Neuron (in vitro differentiated cells): ENCODE results near the gene CUX1.
"Not testable (repeated sequence)": the region's sequence is repeated elsewhere in the genome, so short reads cannot be mapped to it uniquely, and the experiment has no call there.

Experiments
- H2AFZ ChIP-seq: one replicate; pipeline ENCODE4 v1.6.1; 2013; ENCODE audit warnings: low read depth, mild to moderate bottlenecking, inconsistent platforms, low read length, moderate library complexity
- H3K27me3 ChIP-seq: one replicate; pipeline ENCODE4 v1.6.1; 2013; ENCODE audit warnings: low read length; ENCODE audit not compliant: insufficient read depth
- H3K36me3 ChIP-seq: one replicate; pipeline ENCODE4 v1.6.1; 2013; ENCODE audit warnings: low read length; ENCODE audit not compliant: insufficient read depth
- H3K4me1 ChIP-seq: one replicate; pipeline ENCODE4 v1.6.1; 2013; ENCODE audit warnings: low read length; ENCODE audit not compliant: insufficient read depth
- H3K4me3 ChIP-seq: 2 replicates; pipeline ENCODE4 v1.5.1; 2013; ENCODE audit warnings: mild to moderate bottlenecking, low read length, moderate library complexity
- H3K9me3 ChIP-seq: one replicate; pipeline ENCODE4 v1.6.1; 2013; ENCODE audit warnings: low read length

CUX1 gene

DNA sequence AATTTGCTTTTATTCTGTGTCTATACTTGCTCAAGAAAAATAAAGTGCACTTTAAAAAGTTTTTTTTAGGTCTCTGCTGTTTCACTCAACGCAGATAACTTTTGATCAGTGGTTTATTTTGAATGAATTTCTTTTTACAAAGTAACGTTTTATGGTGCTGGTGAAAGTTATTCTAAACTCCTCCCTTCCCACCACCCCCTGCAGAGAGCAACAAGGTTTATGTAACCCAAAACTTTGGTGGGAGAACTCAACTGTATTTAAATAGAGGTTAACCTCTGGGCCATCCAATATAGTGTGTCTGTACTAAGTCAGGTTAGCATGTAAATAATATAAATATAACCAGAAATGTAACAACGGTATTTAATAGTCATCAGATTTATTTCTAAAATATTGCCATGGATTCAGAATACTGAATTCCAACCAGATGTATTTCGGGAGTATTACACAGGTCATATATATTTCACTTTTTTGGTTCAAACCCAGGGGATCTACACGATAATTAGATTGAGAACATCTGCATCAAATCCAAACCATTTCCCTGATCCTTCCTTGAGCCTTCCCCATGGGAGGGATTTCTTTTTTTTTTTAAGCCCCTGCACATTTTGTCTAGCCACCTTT is 3.9 kb upstream of the CUX1 start:
- no peak overlapping the region for H2AFZ ChIP-seq
- peaks cover 26% of the 10 kb centered on the region for H3K4me1 ChIP-seq
- no peak overlapping the region for H3K4me3 ChIP-seq
- peaks cover 17% of the 10 kb centered on the region for H3K27me3 ChIP-seq
- H3K9me3 ChIP-seq, result no peaks in the 10 kb centered on the region
- no peaks in the 10 kb centered on the region for H3K36me3 ChIP-seq

GRCh38 chr7:101814081-101814990 is 3.1 kb upstream of the CUX1 start:
- Histone ChIP-seq H3K36me3 (no peaks in the 10 kb centered on the region), H2AFZ (peak overlapping the region; percentile 90), H3K4me3 (peak overlapping the region; percentile 56), H3K27me3 (peaks cover 15% of the 10 kb centered on the region), H3K9me3 (no peaks in the 10 kb centered on the region), H3K4me1 (peaks cover 34% of the 10 kb centered on the region)

- H3K4me3 ChIP-seq, result peak overlapping the region; percentile 56
- H3K9me3 ChIP-seq, result no peaks in the 10 kb centered on the region
- no peaks in the 10 kb centered on the region for H3K36me3 ChIP-seq
- H2AFZ ChIP-seq, result peak overlapping the region; percentile 90
- peaks cover 15% of the 10 kb centered on the region for H3K27me3 ChIP-seq
- peaks cover 34% of the 10 kb centered on the region for H3K4me1 ChIP-seq
Observed at GRCh38 chr7:101814991-101815825, 2.2 kb upstream of the CUX1 start.

GRCh38 chr7:101815826-101816594 is 1.4 kb upstream of the CUX1 start:
- no peaks in the 10 kb centered on the region for H3K36me3 ChIP-seq
- H3K4me1 ChIP-seq, result peaks cover 39% of the 10 kb centered on the region
- no peaks in the 10 kb centered on the region for H3K9me3 ChIP-seq
- H3K4me3 ChIP-seq, result peak overlapping the region; percentile 80
- peaks cover 15% of the 10 kb centered on the region for H3K27me3 ChIP-seq
- no peak overlapping the region for H2AFZ ChIP-seq

GRCh38 chr7:101816595-101817470 is 593 bp upstream of the CUX1 start:
- Histone ChIP-seq H3K4me1 (peaks cover 39% of the 10 kb centered on the region), H3K4me3 (peak overlapping the region; percentile 80), H3K9me3 (no peaks in the 10 kb centered on the region), H3K27me3 (peaks cover 12% of the 10 kb centered on the region), H3K36me3 (no peaks in the 10 kb centered on the region), H2AFZ (no peak overlapping the region)

GRCh38 chr7:101818287-101819071 is 1.1 kb downstream of the CUX1 start:
- Histone ChIP-seq H3K9me3 (peaks cover 4% of the 10 kb centered on the region), H3K4me1 (peaks cover 39% of the 10 kb centered on the region), H3K4me3 (peak overlapping the region; percentile 80), H2AFZ (no peak overlapping the region), H3K36me3 (no peaks in the 10 kb centered on the region), H3K27me3 (peaks cover 2% of the 10 kb centered on the region)

DNA sequence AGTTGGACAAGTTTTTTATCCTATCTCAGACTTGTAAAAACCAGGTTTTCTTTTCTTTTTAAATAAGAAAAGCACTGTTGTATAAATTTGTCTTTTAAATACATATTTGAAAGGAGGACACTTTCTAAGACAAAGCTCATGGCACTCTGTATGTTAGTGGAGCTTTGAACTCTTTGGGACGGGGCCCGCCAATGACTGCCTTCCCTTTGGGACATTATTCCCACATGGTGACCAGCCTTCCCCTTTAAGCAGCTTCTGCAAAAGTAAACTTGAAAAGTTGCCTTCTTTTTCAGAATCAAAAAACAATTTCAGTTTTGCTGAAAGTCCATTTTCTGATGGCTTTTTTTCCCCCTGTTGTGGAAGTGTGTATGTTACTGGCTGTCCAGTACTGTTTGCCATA is 1.8 kb downstream of the CUX1 start:
- no peaks in the 10 kb centered on the region for H3K27me3 ChIP-seq
- no peaks in the 10 kb centered on the region for H3K36me3 ChIP-seq
- no peak overlapping the region for H2AFZ ChIP-seq
- H3K4me1 ChIP-seq, result peaks cover 36% of the 10 kb centered on the region
- H3K9me3 ChIP-seq, result peaks cover 4% of the 10 kb centered on the region
- no peak overlapping the region for H3K4me3 ChIP-seq

DNA sequence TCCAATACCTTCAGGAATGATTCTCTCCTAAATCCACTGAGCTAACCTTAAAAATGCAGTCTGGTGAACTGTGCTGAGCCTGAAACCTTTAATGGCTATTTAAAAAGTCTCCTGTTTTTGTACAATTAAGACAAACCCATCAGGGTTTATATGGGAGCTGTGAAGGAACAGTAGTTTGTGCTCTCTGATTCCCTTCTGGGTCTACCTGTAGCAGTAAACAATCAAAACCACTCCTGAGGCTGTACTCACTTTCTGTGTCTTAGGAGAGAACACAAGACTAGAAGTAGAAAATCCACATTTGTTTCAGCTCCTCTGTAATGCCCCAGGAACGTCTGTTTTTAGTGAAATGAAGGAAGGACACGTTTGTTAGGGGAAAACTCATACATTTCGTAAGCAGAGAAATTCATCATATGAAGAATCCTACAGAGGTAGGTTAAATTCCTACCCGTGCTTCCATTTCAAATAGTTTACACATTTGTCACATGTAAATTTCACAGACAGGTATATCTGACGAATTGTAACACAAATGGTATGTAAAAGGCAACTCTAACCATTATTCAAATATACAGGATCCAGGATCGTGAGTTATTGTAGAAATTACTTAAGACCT is 2.6 kb downstream of the CUX1 start:
- Histone ChIP-seq H3K4me1 (peaks cover 28% of the 10 kb centered on the region), H3K9me3 (peaks cover 4% of the 10 kb centered on the region), H3K4me3 (no peak overlapping the region), H2AFZ (no peak overlapping the region), H3K36me3 (no peaks in the 10 kb centered on the region), H3K27me3 (no peaks in the 10 kb centered on the region)

DNA sequence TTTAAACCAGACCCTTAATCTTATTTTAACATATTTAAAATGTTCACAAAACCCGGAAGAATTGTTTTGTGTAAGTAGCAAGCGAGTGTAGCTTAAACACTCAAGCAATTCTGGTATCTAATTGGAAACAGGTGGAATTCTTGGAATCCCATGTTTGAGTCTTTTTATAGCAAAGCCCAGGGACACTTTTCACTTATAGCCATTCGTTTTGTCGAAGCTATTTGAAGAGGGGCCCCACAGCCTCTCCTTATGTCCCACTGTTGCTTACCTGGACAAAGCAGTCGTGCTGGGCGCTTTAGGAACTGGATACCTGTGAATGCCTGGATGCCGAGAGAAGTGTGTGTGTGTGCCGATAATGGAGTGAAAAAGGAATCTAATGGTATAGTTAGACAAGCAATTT is 3.3 kb downstream of the CUX1 start:
- Histone ChIP-seq H3K36me3 (no peaks in the 10 kb centered on the region), H3K4me3 (no peak overlapping the region), H2AFZ (no peak overlapping the region), H3K4me1 (peaks cover 27% of the 10 kb centered on the region), H3K9me3 (peaks cover 4% of the 10 kb centered on the region), H3K27me3 (no peaks in the 10 kb centered on the region)

GRCh38 chr7:101822632-101823031 is 5.2 kb downstream of the CUX1 start:
- not testable (repeated sequence) for H3K4me3 ChIP-seq, H3K9me3 ChIP-seq, H3K27me3 ChIP-seq, H2AFZ ChIP-seq, H3K36me3 ChIP-seq
- peaks cover 24% of the 10 kb centered on the region for H3K4me1 ChIP-seq

DNA sequence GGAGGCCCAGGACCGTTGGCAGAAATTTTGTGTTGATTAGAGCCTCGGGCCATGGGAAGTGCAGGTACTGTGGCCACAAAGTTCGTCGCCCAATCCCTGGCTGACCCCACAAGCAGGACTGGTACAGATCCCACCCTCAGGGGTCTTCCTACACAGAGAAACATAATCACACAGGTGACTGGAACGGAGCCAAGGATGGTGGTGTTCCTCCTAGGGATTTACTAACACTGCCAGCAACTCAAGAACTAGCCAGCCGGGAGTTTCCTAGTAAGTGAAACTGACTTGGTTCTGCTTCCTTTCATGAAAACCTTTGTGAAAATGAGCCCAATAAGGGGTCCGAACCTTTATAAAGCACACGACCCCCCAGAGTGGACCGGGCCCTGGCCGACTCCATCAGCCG is 5.7 kb downstream of the CUX1 start:
- Histone ChIP-seq H3K36me3 (no peaks in the 10 kb centered on the region), H3K4me1 (peaks cover 20% of the 10 kb centered on the region), H2AFZ (no peak overlapping the region), H3K27me3 (no peaks in the 10 kb centered on the region), H3K9me3 (peaks cover 4% of the 10 kb centered on the region), H3K4me3 (no peak overlapping the region)
